Memory B cell (primary cell): ENCODE results near the gene NPIPB9.
"Not testable (repeated sequence)": the region's sequence is repeated elsewhere in the genome, so short reads cannot be mapped to it uniquely, and the experiment has no call there.

Experiments
- ATAC-seq: fragments of 150-1000 bp; cut with Tn5 transposase; 2 replicates; pipeline ENCODE4 v1.10.0; 2021; ENCODE audit warnings: low read depth, mild to moderate bottlenecking, moderate library complexity
- DNase-seq, 2 donors: peaks; one replicate each; pipeline ENCODE4 v3.0.0; 2022; ENCODE audit warnings: low spot score in 2 of 2
- H3K27ac Mint-ChIP-seq: one replicate; pipeline ENCODE4 v1.8.0; 2022; ENCODE audit warnings: mild to moderate bottlenecking, moderate library complexity, mixed read lengths
- H3K27me3 Mint-ChIP-seq: one replicate; pipeline ENCODE4 v1.8.0; 2022; ENCODE audit warnings: mixed read lengths
- H3K36me3 Mint-ChIP-seq: one replicate; pipeline ENCODE4 v1.8.0; 2022; ENCODE audit warnings: mild to moderate bottlenecking, mixed read lengths
- H3K4me1 Mint-ChIP-seq: one replicate; pipeline ENCODE4 v1.8.0; 2022; ENCODE audit warnings: mixed read lengths
- H3K4me3 Mint-ChIP-seq: one replicate; pipeline ENCODE4 v1.8.0; 2022; ENCODE audit warnings: mild to moderate bottlenecking, moderate library complexity, mixed read lengths
- H3K9me3 Mint-ChIP-seq: one replicate; pipeline ENCODE4 v1.8.0; 2022; ENCODE audit warnings: mixed read lengths

NPIPB9 gene

GRCh38 chr16:28782357-28782756 lies 30.8 kb downstream of the NPIPB9 start:
- H3K36me3 Mint-ChIP-seq, H3K4me3 Mint-ChIP-seq, H3K27me3 Mint-ChIP-seq, H3K4me1 Mint-ChIP-seq, DNase-seq, H3K27ac Mint-ChIP-seq, ATAC-seq, H3K9me3 Mint-ChIP-seq: not testable (repeated sequence)

- not testable (repeated sequence) for H3K27ac Mint-ChIP-seq, H3K4me1 Mint-ChIP-seq, H3K36me3 Mint-ChIP-seq, H3K9me3 Mint-ChIP-seq, H3K27me3 Mint-ChIP-seq
- H3K4me3 Mint-ChIP-seq, result peak overlapping the region; percentile 67
- DNase-seq (peak; percentile 37 to 49), ATAC-seq (peak; percentile 88)
Measured at GRCh38 chr16:28802235-28803019, 50.8 kb downstream of the NPIPB9 start.

GRCh38 chr16:28807445-28808120 lies 56.0 kb downstream of the NPIPB9 start:
- not testable (repeated sequence) for H3K27me3 Mint-ChIP-seq, DNase-seq, H3K27ac Mint-ChIP-seq, H3K9me3 Mint-ChIP-seq, H3K4me1 Mint-ChIP-seq, ATAC-seq, H3K36me3 Mint-ChIP-seq, H3K4me3 Mint-ChIP-seq

GRCh38 chr16:28820016-28820415 lies 68.4 kb downstream of the NPIPB9 start:
- H3K27me3 Mint-ChIP-seq, result no peaks in the 10 kb centered on the region
- H3K36me3 Mint-ChIP-seq, result peaks cover 3% of the 10 kb centered on the region
- H3K27ac Mint-ChIP-seq, result no peak overlapping the region
- ATAC-seq, result no peak
- no peak for DNase-seq
- no peaks in the 10 kb centered on the region for H3K9me3 Mint-ChIP-seq
- no peak overlapping the region for H3K4me3 Mint-ChIP-seq
- peaks cover 16% of the 10 kb centered on the region for H3K4me1 Mint-ChIP-seq

- H3K4me1 Mint-ChIP-seq, result peaks cover 19% of the 10 kb centered on the region
- ATAC-seq, DNase-seq, H3K36me3 Mint-ChIP-seq, H3K27me3 Mint-ChIP-seq, H3K9me3 Mint-ChIP-seq, H3K27ac Mint-ChIP-seq, H3K4me3 Mint-ChIP-seq: not testable (repeated sequence)
Measured at GRCh38 chr16:28820546-28820945, 69.0 kb downstream of the NPIPB9 start.

GRCh38 chr16:28821874-28822519 lies 70.4 kb downstream of the NPIPB9 start:
- DNase-seq, result no peak
- H3K4me3 Mint-ChIP-seq, result peak overlapping the region; percentile 99
- peaks cover 14% of the 10 kb centered on the region for H3K36me3 Mint-ChIP-seq
- peak overlapping the region; percentile 99 for H3K27ac Mint-ChIP-seq
- H3K4me1 Mint-ChIP-seq, result peaks cover 26% of the 10 kb centered on the region
- no peak for ATAC-seq
- H3K27me3 Mint-ChIP-seq, result no peaks in the 10 kb centered on the region
- no peaks in the 10 kb centered on the region for H3K9me3 Mint-ChIP-seq
